OCI-LY7 (cell line): ENCODE measurements around the gene CSNK1G1.

ENCODE experiments used
- CTCF ChIP-seq: fragments of 200-600 bp; sonication (generic); conservative IDR thresholded peaks from 2 replicates; pipeline ENCODE4 v1.5.1; 2014; ENCODE audit warnings: mild to moderate bottlenecking, antibody characterized with exemption, low read length, moderate library complexity, mixed read lengths
- EZH2phosphoT487 ChIP-seq: fragments of 200-600 bp; sonication (generic); IDR thresholded peaks from 2 replicates; pipeline ENCODE4 v1.6.1; 2018; ENCODE audit warnings: low read depth, borderline replicate concordance, mild to moderate bottlenecking, mixed run types, antibody characterized with exemption, low read length, moderate library complexity, mixed read lengths

GRCh38 chr15:64356710-64357040 lies 702 bp upstream of the CSNK1G1 start:
- TF ChIP-seq CTCF (no peak), EZH2phosphoT487 (no peak)
